ENCODE data around the gene AP3B2. TPM values are rescaled to one million over a fixed set of nuclear protein-coding genes. Genes with fewer than 3 reads are reported as not detected.

The AP3B2 gene
- total RNA-seq, 1 donor from 2014 or later: 0.51 TPM

- Mint-ChIP-seq H3K27me3 (ENCODE audit: unreplicated experiment) (no peaks in the 10 kb centered on the region), H3K9me3 (ENCODE audit: unreplicated experiment) (no peaks in the 10 kb centered on the region), H3K4me3 (ENCODE audit: unreplicated experiment) (no peak overlapping the region), H3K4me1 (ENCODE audit: unreplicated experiment) (peaks cover 31% of the 10 kb centered on the region), H3K27ac (ENCODE audit: unreplicated experiment) (no peak overlapping the region), H3K36me3 (ENCODE audit: unreplicated experiment) (peaks cover 5% of the 10 kb centered on the region)
- no peak for TF ChIP-seq CTCF (IDR thresholded peaks at IDR 0.05)
- DNase-seq (ENCODE audit: extremely low spot score, unreplicated experiment): no peak
Measured at GRCh38 chr15:82748315-82748714, 38.6 kb upstream of the AP3B2 start.

- no peaks in the 10 kb centered on the region for H3K9me3 Mint-ChIP-seq (ENCODE audit: unreplicated experiment)
- H3K4me1 Mint-ChIP-seq (ENCODE audit: unreplicated experiment): peaks cover 8% of the 10 kb centered on the region
- no peak overlapping the region for H3K4me3 Mint-ChIP-seq (ENCODE audit: unreplicated experiment)
- H3K36me3 Mint-ChIP-seq (ENCODE audit: unreplicated experiment): no peaks in the 10 kb centered on the region
- H3K27ac Mint-ChIP-seq (ENCODE audit: unreplicated experiment): no peak overlapping the region
- no peak for TF ChIP-seq CTCF (IDR thresholded peaks at IDR 0.05)
- H3K27me3 Mint-ChIP-seq (ENCODE audit: unreplicated experiment): no peaks in the 10 kb centered on the region
- no peak for DNase-seq (ENCODE audit: extremely low spot score, unreplicated experiment)
Measured at GRCh38 chr15:82743810-82744209, 34.1 kb upstream of the AP3B2 start.

- no peaks in the 10 kb centered on the region for H3K9me3 Mint-ChIP-seq (ENCODE audit: unreplicated experiment)
- H3K4me1 Mint-ChIP-seq (ENCODE audit: unreplicated experiment): peaks cover 6% of the 10 kb centered on the region
- no peak overlapping the region for H3K4me3 Mint-ChIP-seq (ENCODE audit: unreplicated experiment)
- TF ChIP-seq CTCF (IDR thresholded peaks at IDR 0.05): no peak
- H3K27me3 Mint-ChIP-seq (ENCODE audit: unreplicated experiment): no peaks in the 10 kb centered on the region
- DNase-seq (ENCODE audit: extremely low spot score, unreplicated experiment): no peak
- no peak overlapping the region for H3K27ac Mint-ChIP-seq (ENCODE audit: unreplicated experiment)
- no peaks in the 10 kb centered on the region for H3K36me3 Mint-ChIP-seq (ENCODE audit: unreplicated experiment)
Measured at GRCh38 chr15:82742134-82742533, 32.5 kb upstream of the AP3B2 start.

- Mint-ChIP-seq H3K4me1 (ENCODE audit: unreplicated experiment) (peaks cover 6% of the 10 kb centered on the region), H3K27ac (ENCODE audit: unreplicated experiment) (no peak overlapping the region), H3K9me3 (ENCODE audit: unreplicated experiment) (no peaks in the 10 kb centered on the region), H3K27me3 (ENCODE audit: unreplicated experiment) (no peaks in the 10 kb centered on the region), H3K36me3 (ENCODE audit: unreplicated experiment) (no peaks in the 10 kb centered on the region), H3K4me3 (ENCODE audit: unreplicated experiment) (no peak overlapping the region)
- TF ChIP-seq CTCF (IDR thresholded peaks at IDR 0.05): no peak
- DNase-seq (ENCODE audit: extremely low spot score, unreplicated experiment): no peak
Measured at GRCh38 chr15:82739086-82739485, 29.4 kb upstream of the AP3B2 start.

- no peak overlapping the region for H3K27ac Mint-ChIP-seq (ENCODE audit: unreplicated experiment)
- H3K9me3 Mint-ChIP-seq (ENCODE audit: unreplicated experiment): no peaks in the 10 kb centered on the region
- DNase-seq (ENCODE audit: extremely low spot score, unreplicated experiment): no peak
- no peak for TF ChIP-seq CTCF (IDR thresholded peaks at IDR 0.05)
- peaks cover 6% of the 10 kb centered on the region for H3K4me1 Mint-ChIP-seq (ENCODE audit: unreplicated experiment)
- no peak overlapping the region for H3K4me3 Mint-ChIP-seq (ENCODE audit: unreplicated experiment)
- H3K36me3 Mint-ChIP-seq (ENCODE audit: unreplicated experiment): no peaks in the 10 kb centered on the region
- no peaks in the 10 kb centered on the region for H3K27me3 Mint-ChIP-seq (ENCODE audit: unreplicated experiment)
Measured at GRCh38 chr15:82737975-82738374, 28.3 kb upstream of the AP3B2 start.

Measured in osteocyte (in vitro differentiated cells).